Natural killer cell (primary cell): ENCODE results near the gene MAT2B. TPM values are rescaled to one million over a fixed set of nuclear protein-coding genes. Genes with fewer than 3 reads are reported as not detected.

Source experiments
- ATAC-seq, 3 donors: fragments of 150-1000 bp in 2 of 3; fragments of 200-7000 bp in 1 of 3; cut with Tn5 transposase; 1 replicate in 1 of 3; 2 replicates in 2 of 3; pipeline ENCODE4 v1.10.0; 2021; ENCODE audit warnings: mild to moderate bottlenecking in 2 of 3, moderate library complexity in 2 of 3
- DNase-seq, 2 donors: peaks; one replicate each; pipeline versions ENCODE4 v3.0.0 to v3.0.0-alpha.2; 2013 to 2021; ENCODE audit warnings: mixed read lengths in 1 of 2
- H3K27ac ChIP-seq: one replicate; pipeline ENCODE4 v1.5.1; 2013; ENCODE audit warnings: mild to moderate bottlenecking, low read length
- H3K27me3 ChIP-seq: one replicate; pipeline ENCODE4 v1.6.1; 2013; ENCODE audit warnings: low read length; ENCODE audit not compliant: control insufficient read depth, insufficient read depth
- H3K36me3 ChIP-seq: one replicate; pipeline ENCODE4 v1.6.1; 2013; ENCODE audit warnings: low read length; ENCODE audit not compliant: control insufficient read depth, insufficient read depth
- H3K4me1 ChIP-seq: one replicate; pipeline ENCODE4 v1.6.1; 2013; ENCODE audit warnings: low read length; ENCODE audit not compliant: control insufficient read depth, insufficient read depth
- H3K4me3 ChIP-seq: one replicate; pipeline ENCODE4 v1.5.1; 2013; ENCODE audit warnings: low read length
- H3K9me3 ChIP-seq: one replicate; pipeline ENCODE4 v1.6.1; 2013; ENCODE audit warnings: low read length; ENCODE audit not compliant: control insufficient read depth, insufficient read depth
- H3K27ac Mint-ChIP-seq, 2 donors: one replicate each; pipeline ENCODE4 v1.8.0; 2022; ENCODE audit warnings: mild to moderate bottlenecking in 2 of 2, mixed read lengths in 2 of 2, moderate library complexity in 1 of 2
- H3K27me3 Mint-ChIP-seq, 2 donors: one replicate each; pipeline ENCODE4 v1.8.0; 2022; ENCODE audit warnings: low read depth in 2 of 2, mixed read lengths in 2 of 2
- H3K36me3 Mint-ChIP-seq: one replicate; pipeline ENCODE4 v1.8.0; 2022; ENCODE audit warnings: mixed read lengths
- H3K4me1 Mint-ChIP-seq, 2 donors: one replicate each; pipeline ENCODE4 v1.8.0; 2022; ENCODE audit warnings: mixed read lengths in 2 of 2
- H3K4me3 Mint-ChIP-seq: one replicate; pipeline ENCODE4 v1.8.0; 2022; ENCODE audit warnings: mild to moderate bottlenecking, moderate library complexity, mixed read lengths
- H3K9me3 Mint-ChIP-seq, 2 donors: one replicate each; pipeline ENCODE4 v1.8.0; 2022; ENCODE audit warnings: mixed read lengths in 2 of 2
- CTCF ChIP-seq: fragments of 200-600 bp; IDR thresholded peaks from one replicate; pipeline ENCODE4 v1.8.0; 2022; ENCODE audit warnings: antibody characterized with exemption
- WGBS: methylation state at CpG from one replicate; pipeline ENCODE4 v1.1.7; 2013; ENCODE audit warnings: missing lambda C conversion rate; ENCODE audit not compliant: insufficient coverage; 5-methylcytosine and 5-hydroxymethylcytosine counted together
- intact Hi-C: fragments of 100-400 bp; cut with micrococcal nuclease; formaldehyde crosslinking; loops from one replicate; pipeline ENCODE4 v1.14.2; 2022
- total RNA-seq, 4 donors: library from RNA; stranded (reverse); fragments of 120-200 nt in 1 of 4; gene quantifications; one replicate each; pipeline versions ENCODE4 v1.2.3 to v1.2.4, GENCODE V29; 2013 to 2022

The MAT2B gene
- total RNA-seq, 3 donors from 2014 or later (not counting 1 experiment from before 2014, with no cell fraction given): 68.5 to 99.0 (median 80.7) TPM

GRCh38 chr5:163460562-163461171, 44.8 kb upstream of the MAT2B start, which contains the start of gene HMMR:
TSS of gene HMMR (plus strand) at chr5:163460632. CDS start at chr5:163460693, 61 bp downstream.
- Mint-ChIP-seq H3K27me3 (no peaks in the 10 kb centered on the region), H3K4me3 (peak within 1 kb of the TSS; percentile 98), H3K9me3 (no peaks in the 10 kb centered on the region), H3K36me3 (no peaks in the 10 kb centered on the region), H3K27ac (peak within 1 kb of the TSS; percentile 98), H3K4me1 (peaks cover 28 to 38% of the 10 kb centered on the region in 2 donors)
- under 1% methylated on average over 23 of the region's 23 CpGs for WGBS
- H3K27me3 ChIP-seq: no peaks in the 10 kb centered on the region
- H3K4me1 ChIP-seq: peaks cover 20% of the 10 kb centered on the region
- H3K27ac ChIP-seq: peak within 1 kb of the TSS; percentile 95
- ATAC-seq (no peak), DNase-seq (no peak)
- intact Hi-C loops: loop anchor here (1.0 kb wide), 2 partner anchors 23 to 45 kb away; partner anchors contain the start of genes CCNG1 and MAT2B
- H3K36me3 ChIP-seq: peaks cover 1% of the 10 kb centered on the region
- H3K9me3 ChIP-seq: no peaks in the 10 kb centered on the region
- peak within 1 kb of the TSS; percentile 86 for H3K4me3 ChIP-seq
- TF ChIP-seq CTCF: no peak

GRCh38 chr5:163463063-163463435, 42.4 kb upstream of the MAT2B start:
- ATAC-seq (no peak), DNase-seq (no peak)
- Mint-ChIP-seq H3K4me3 (no peak overlapping the region), H3K36me3 (no peaks in the 10 kb centered on the region), H3K27ac (peak overlapping the region; percentile 98), H3K9me3 (no peaks in the 10 kb centered on the region), H3K27me3 (no peaks in the 10 kb centered on the region), H3K4me1 (peaks cover 28 to 35% of the 10 kb centered on the region in 2 donors)
- Histone ChIP-seq H3K27ac (no peak overlapping the region), H3K36me3 (no peaks in the 10 kb centered on the region), H3K4me3 (no peak overlapping the region), H3K9me3 (no peaks in the 10 kb centered on the region), H3K27me3 (no peaks in the 10 kb centered on the region), H3K4me1 (peaks cover 18% of the 10 kb centered on the region)
- TF ChIP-seq CTCF: no peak
- intact Hi-C loops: no loop called here

- H3K4me1 ChIP-seq: no peaks in the 10 kb centered on the region
- H3K27ac ChIP-seq: no peak overlapping the region
- no peak for TF ChIP-seq CTCF
- H3K9me3 ChIP-seq: no peaks in the 10 kb centered on the region
- 93% methylated on average over 3 of the region's 4 CpGs for WGBS
- Mint-ChIP-seq H3K4me1 (no peaks in the 10 kb centered on the region), H3K27ac (no peak overlapping the region), H3K36me3 (no peaks in the 10 kb centered on the region), H3K4me3 (no peak overlapping the region), H3K9me3 (no peaks in the 10 kb centered on the region), H3K27me3 (no peaks in the 10 kb centered on the region)
- ATAC-seq (no peak), DNase-seq (no peak)
- no peaks in the 10 kb centered on the region for H3K36me3 ChIP-seq
- H3K4me3 ChIP-seq: no peak overlapping the region
- intact Hi-C loops: no loop called here
- H3K27me3 ChIP-seq: no peaks in the 10 kb centered on the region
Observed at GRCh38 chr5:163467682-163468081, 37.7 kb upstream of the MAT2B start.
